Measurements from ENCODE around the gene GADD45GIP1.
A peak's percentile ranks its signal among the peaks of the same experiment; 100 is the strongest.

The GADD45GIP1 gene

GRCh38 chr19:12956446-12957388 is at the start of gene GADD45GIP1:
Gene GADD45GIP1 (minus strand): TSS chr19:12957223. CDS start chr19:12957212, 11 bp downstream.
- Mint-ChIP-seq H3K9me3 (no peaks in the 10 kb centered on the region), H3K4me3 (peak within 1 kb of the TSS; percentile 86), H3K36me3 (peaks cover 39% of the 10 kb centered on the region), H3K27ac (peak within 1 kb of the TSS; percentile 96), H3K4me1 (peaks cover 29% of the 10 kb centered on the region)
- DNase-seq (ENCODE audit: low spot score in 2 of 2): peak; percentile 83 to 91
- peak; percentile 98 for ATAC-seq

GRCh38 chr19:13005861-13006370 is 48.9 kb upstream of the GADD45GIP1 start:
- H3K27ac Mint-ChIP-seq: no peak overlapping the region

GRCh38 chr19:13005253-13005652 is 48.2 kb upstream of the GADD45GIP1 start:
- no peak for DNase-seq (ENCODE audit: low spot score in 2 of 2)
- ATAC-seq: no peak
- Mint-ChIP-seq H3K9me3 (no peaks in the 10 kb centered on the region), H3K4me1 (no peaks in the 10 kb centered on the region), H3K36me3 (no peaks in the 10 kb centered on the region), H3K27ac (no peak overlapping the region), H3K4me3 (no peak overlapping the region)

More at GRCh38 chr19:13005861-13006370, 48.9 kb upstream of the GADD45GIP1 start:
- no peaks in the 10 kb centered on the region for H3K36me3 Mint-ChIP-seq
- no peaks in the 10 kb centered on the region for H3K4me1 Mint-ChIP-seq
- DNase-seq (ENCODE audit: low spot score in 2 of 2) (no peak), ATAC-seq (no peak)
- H3K4me3 Mint-ChIP-seq: no peak overlapping the region
- no peaks in the 10 kb centered on the region for H3K9me3 Mint-ChIP-seq

DNA sequence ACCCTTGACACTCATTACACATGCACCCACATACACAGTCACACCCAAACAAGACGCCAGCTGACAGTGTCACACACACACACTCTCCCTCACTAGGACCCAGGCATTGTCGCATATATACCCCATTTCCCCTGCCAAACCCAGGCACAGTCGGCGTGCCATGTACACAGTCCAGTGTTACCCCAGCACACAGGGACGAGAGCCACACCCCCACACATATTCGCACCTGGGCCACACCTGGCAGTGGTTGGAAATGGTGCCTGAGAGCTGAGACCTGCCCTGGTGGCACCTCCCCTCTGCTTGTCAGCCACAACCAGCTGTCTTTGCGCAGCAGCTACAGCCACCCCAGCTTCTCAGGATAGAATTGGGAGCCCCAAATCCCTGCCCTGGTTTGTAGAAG is 47.2 kb upstream of the GADD45GIP1 start:
- Mint-ChIP-seq H3K9me3 (no peaks in the 10 kb centered on the region), H3K36me3 (no peaks in the 10 kb centered on the region), H3K4me1 (no peaks in the 10 kb centered on the region), H3K4me3 (no peak overlapping the region), H3K27ac (no peak overlapping the region)
- DNase-seq (ENCODE audit: low spot score in 2 of 2) (no peak), ATAC-seq (no peak)

GRCh38 chr19:13003081-13003480 is 46.1 kb upstream of the GADD45GIP1 start:
- H3K4me1 Mint-ChIP-seq: no peaks in the 10 kb centered on the region
- DNase-seq (ENCODE audit: low spot score in 2 of 2) (no peak), ATAC-seq (no peak)
- H3K4me3 Mint-ChIP-seq: no peak overlapping the region
- no peaks in the 10 kb centered on the region for H3K9me3 Mint-ChIP-seq
- H3K36me3 Mint-ChIP-seq: no peaks in the 10 kb centered on the region
- H3K27ac Mint-ChIP-seq: no peak overlapping the region

GRCh38 chr19:13002166-13002898 is 45.3 kb upstream of the GADD45GIP1 start:
- ATAC-seq (no peak), DNase-seq (ENCODE audit: low spot score in 2 of 2) (no peak)
- no peak overlapping the region for H3K4me3 Mint-ChIP-seq
- H3K27ac Mint-ChIP-seq: no peak overlapping the region
- H3K4me1 Mint-ChIP-seq: no peaks in the 10 kb centered on the region
- H3K9me3 Mint-ChIP-seq: no peaks in the 10 kb centered on the region
- no peaks in the 10 kb centered on the region for H3K36me3 Mint-ChIP-seq

DNA sequence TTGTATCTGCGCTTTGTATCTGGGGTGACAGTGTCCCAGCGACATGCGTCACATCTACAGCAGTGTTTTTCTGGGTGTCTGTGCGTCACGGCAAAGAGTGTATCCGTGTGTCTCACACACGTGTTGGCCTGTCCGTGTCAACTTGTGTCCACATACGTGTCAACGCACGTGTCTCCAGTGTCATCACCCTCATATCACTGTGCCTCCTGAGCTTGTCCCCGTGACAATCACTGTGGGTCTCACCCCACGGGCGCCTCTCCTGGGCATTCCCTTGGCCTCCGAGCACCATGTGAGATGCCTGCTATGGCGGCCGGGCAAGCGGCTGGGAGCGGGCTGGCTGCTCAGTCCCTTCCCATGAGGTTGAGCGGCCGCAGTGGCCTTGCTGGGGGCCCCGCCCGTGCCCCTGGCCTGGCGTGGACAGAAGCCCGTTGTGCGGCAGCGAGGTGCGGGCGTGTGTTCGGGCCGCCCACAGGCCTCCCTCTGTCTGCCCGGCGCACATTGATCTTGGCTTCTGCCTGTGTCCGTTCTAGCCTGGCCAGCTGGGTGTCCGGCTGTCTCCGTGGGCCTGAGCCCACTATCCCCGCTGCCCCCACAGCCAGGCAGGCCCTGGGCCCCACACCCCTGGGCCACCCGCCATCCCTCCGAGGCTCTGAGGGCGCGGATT is 44.6 kb upstream of the GADD45GIP1 start:
- H3K27ac Mint-ChIP-seq: no peak overlapping the region
- no peak overlapping the region for H3K4me3 Mint-ChIP-seq
- DNase-seq (ENCODE audit: low spot score in 2 of 2): no peak
- H3K36me3 Mint-ChIP-seq: no peaks in the 10 kb centered on the region
- no peaks in the 10 kb centered on the region for H3K9me3 Mint-ChIP-seq
- H3K4me1 Mint-ChIP-seq: no peaks in the 10 kb centered on the region
- ATAC-seq: no peak

DNA sequence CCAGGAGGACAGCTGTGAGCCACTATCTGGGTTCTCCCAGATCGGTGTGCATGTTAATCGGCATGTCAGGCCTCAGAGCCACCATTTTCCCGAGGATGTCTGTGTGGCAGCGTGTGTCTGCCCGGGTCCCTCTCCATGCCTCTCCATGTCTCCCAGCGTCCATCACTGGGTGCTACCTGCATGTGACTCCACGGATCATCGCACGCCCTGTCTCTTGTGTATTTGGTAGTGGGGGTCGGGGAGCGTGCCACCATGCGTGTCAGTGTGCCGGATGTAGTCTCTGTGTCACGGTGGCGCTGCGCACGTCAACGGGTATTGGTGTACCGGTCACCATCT is 44.1 kb upstream of the GADD45GIP1 start:
- DNase-seq (ENCODE audit: low spot score in 2 of 2): no peak
- Mint-ChIP-seq H3K9me3 (no peaks in the 10 kb centered on the region), H3K36me3 (no peaks in the 10 kb centered on the region), H3K4me1 (peaks cover 2% of the 10 kb centered on the region), H3K27ac (no peak overlapping the region), H3K4me3 (no peak overlapping the region)
- ATAC-seq: no peak

DNA sequence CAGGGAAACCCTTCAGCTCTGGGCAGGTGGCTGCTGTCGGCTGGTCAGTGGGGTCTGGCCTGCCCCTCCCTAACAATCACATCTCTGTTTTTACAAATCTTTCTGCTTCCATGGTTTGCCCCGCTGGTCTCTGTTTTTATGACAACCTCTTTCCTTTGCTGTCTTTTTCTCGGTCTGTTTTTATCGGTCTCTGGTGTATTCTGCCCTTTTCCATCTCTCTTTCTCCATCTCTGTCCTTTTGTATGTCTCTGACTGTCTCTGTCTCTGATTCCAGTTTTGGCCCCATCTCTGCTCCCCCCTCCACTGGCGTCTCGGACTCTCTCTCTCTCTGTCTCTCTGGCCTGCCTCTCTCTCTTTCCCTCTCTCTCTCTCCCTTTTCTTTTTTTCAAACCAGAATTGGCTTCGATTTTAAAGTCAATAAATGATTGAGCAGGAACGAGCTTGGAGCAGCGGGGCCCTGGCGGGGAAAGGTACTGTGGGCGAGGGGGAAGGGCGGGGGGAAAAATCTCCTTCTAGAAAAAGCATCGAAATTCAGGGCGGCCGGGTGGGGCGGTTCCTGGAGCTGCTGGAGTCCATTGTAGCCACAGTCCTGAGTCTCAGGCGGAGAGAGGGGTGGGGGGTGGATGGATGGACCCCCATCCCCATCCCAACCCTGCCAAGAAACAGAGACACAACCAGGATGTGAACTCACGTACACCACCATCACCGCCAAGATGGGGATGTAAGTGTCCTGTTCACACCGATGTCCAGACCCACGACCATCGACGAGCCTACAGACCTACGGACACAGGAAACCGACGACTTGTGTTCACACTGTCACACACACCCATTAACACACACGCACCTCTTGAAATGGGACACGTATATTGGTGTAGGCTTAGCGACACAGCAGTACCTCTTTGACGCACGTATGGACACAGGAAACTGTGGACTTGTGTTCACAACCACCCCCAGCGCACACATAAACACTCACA is 41.2 kb upstream of the GADD45GIP1 start:
- ATAC-seq (no peak), DNase-seq (ENCODE audit: low spot score in 2 of 2) (no peak)
- no peaks in the 10 kb centered on the region for H3K9me3 Mint-ChIP-seq
- no peak overlapping the region for H3K4me3 Mint-ChIP-seq
- H3K4me1 Mint-ChIP-seq: peaks cover 13% of the 10 kb centered on the region
- H3K27ac Mint-ChIP-seq: no peak overlapping the region
- no peaks in the 10 kb centered on the region for H3K36me3 Mint-ChIP-seq

DNA sequence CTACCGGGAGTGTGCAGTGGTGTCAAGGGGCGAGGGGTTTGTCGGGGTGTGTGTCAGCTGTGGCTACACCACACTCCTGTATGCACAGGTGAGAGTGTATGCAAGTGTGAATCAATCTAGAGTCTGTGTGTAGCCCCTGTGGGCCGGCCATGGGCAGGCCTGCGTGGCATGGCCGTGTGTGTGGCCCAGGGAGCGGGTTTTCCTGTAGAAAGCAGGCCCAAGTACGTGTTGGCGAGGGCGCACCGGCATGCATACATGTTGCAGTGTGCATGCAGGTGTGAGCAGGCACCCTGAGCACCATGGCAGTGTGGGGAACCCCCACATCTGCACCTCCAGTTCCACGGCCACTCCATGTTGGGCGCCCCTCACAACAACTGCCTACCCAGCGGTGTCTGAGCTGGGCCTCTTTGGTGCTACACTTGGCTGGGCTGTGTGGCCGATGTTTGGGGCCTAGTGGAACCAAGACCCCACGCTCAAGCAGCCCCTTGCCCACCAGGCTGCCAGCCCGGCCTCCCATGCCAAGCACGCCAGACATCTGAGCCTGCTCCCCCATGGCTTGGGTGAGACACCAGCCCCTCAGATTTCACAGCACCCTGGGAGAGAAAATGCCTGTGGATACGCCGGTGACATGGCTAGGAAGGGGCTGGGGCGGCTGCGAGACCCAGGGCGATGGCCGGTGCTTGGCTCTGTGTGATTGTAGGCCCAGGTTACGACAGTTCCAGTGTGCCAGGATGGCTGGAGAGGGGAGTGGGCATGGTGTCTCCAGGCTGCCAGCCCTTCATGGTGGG is 40.4 kb upstream of the GADD45GIP1 start:
- Mint-ChIP-seq H3K4me3 (peak overlapping the region; percentile 34), H3K9me3 (no peaks in the 10 kb centered on the region), H3K27ac (no peak overlapping the region), H3K4me1 (peaks cover 13% of the 10 kb centered on the region), H3K36me3 (no peaks in the 10 kb centered on the region)
- ATAC-seq (no peak), DNase-seq (ENCODE audit: low spot score in 2 of 2) (no peak)

DNA sequence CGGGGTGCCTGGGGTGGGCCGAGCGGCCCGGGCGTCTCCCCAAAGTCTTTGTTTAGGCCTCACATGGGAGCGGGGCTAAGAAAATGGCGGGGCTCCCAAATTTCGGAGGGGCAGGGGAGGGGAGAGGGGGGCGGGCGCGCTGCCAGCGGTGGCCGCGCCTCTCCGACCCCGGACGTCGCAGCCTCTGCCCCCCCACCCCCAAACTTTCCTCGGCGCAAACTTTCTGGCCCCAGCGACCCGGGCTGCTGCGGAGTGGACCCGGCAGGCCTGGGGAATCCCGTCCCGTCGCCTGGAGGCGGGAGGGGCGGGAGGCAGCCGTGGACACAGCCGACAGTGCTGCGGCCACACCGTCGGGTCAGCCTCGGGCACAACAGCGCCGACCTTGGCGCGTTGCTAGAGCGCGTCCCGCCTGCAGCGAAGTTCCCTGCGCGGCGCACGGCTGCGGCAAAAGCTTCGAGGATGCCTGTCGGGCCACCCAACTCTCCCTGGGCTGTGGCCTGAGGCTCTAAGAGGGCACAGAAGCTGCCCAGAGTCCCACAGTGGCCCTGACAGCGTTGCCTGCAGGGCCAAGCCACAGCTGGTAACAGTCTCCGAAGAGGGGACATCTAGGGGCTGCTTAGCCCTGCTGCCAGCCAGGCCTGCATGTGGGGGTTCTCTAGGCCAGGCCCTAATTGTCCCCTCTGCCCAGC is 39.5 kb upstream of the GADD45GIP1 start:
- DNase-seq (ENCODE audit: low spot score in 2 of 2) (no peak), ATAC-seq (no peak)
- Mint-ChIP-seq H3K9me3 (no peaks in the 10 kb centered on the region), H3K4me3 (peak overlapping the region; percentile 76), H3K4me1 (peaks cover 13% of the 10 kb centered on the region), H3K36me3 (no peaks in the 10 kb centered on the region), H3K27ac (no peak overlapping the region)

GRCh38 chr19:12995596-12996405 is 38.8 kb upstream of the GADD45GIP1 start:
- no peaks in the 10 kb centered on the region for H3K9me3 Mint-ChIP-seq
- DNase-seq (ENCODE audit: low spot score in 2 of 2) (no peak), ATAC-seq (peak; percentile 33)
- peak overlapping the region; percentile 76 for H3K4me3 Mint-ChIP-seq
- H3K4me1 Mint-ChIP-seq: peaks cover 13% of the 10 kb centered on the region
- H3K27ac Mint-ChIP-seq: no peak overlapping the region
- H3K36me3 Mint-ChIP-seq: no peaks in the 10 kb centered on the region
